SW480 (cell line): ENCODE results near the gene ALDH9A1.
"Not testable (repeated sequence)": the region's sequence is repeated elsewhere in the genome, so short reads cannot be mapped to it uniquely, and the experiment has no call there.

Experiments used
- DNase-seq: peaks from one replicate; pipeline ENCODE4 v3.0.0-alpha.2; 2016; ENCODE audit warnings: low spot score

ALDH9A1 gene

DNA sequence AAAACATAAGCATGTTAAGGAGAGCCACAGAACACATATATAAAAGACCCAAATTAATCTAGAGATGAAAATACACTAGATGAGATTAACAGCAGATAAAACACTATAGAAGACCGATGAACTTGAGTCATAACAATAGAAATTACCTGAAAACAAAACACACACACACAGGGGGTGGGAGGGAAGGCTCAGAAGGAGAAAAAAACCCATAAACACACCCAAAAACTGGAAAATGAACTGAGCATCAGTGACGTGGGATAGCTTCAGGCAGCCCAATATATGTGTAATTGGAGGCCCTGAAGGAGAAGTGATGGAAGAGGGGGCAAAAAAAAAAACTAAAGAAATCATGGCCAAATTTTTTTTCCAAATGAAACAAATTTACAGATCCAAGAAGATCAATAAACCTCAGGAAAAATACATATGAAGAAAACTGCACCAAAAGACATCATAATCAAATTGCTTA is 11.4 kb downstream of the ALDH9A1 start:
- DNase-seq, result no peak

DNA sequence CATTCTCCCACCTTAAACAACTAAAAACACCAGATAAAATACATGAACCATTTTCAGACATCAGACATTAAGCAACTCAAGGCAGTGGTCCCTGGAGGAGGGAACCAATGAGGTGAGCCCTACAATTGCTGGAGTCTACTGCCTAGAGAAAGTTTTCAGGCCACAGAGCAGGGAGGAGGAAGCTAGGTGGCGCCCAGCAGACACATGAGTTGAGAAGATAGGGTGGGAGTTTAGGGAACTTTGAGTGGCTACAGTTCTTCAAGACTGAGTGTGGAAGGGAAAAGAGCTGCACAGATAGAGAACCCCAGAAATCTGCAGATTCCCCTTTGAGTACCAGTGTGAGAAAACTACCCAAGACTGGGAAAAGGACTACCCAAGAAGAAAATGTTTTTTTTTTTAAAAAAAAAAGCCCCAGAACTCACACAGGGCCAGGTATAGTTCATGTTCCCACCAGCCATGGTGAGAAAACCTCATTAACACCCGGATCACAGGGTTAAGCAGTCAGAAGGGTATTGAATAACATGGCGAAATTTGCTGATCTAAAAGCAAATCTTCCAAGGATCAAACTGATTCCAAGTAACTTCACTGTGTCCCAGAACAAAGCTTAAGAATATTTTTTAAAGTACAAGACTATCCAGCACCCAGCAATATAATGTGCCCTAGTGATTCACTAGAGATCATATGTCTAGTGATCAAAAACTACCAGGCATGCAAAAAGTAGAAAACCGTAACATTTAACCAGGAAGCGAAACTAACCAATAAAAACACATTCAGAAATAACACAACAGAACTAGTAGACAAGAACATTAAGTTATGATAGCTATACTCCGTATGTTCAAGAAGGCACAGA is 12.0 kb downstream of the ALDH9A1 start:
- no peak for DNase-seq

DNA sequence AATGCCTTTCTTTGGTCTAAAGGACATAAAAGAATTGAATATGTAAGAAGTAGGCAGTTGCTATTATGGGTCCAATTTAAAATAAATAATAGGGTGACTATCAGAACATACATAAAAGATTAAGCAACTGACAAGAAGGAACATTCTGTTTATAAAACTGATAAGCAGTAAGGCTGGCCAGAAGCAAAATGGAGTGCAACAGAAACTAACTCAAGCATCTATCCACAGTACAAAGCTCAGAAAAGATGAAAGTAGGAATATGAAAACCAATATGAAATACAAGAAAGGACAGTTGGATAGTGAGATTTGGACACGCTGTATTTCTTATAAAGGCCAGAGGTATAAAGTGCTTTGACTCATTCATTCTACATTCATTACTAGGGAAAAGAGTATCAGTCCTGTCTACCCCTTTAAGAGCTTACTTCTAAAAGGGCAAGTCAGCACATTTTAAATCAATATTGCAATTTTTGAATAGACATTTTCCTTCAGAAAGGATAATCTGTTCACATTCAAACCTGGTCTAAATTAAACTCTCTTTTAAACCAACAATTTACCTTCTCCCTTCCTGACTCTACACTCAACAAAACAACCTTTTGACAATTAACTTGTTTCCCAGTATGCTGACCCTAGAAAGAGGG is 14.4 kb downstream of the ALDH9A1 start:
- no peak for DNase-seq

DNA sequence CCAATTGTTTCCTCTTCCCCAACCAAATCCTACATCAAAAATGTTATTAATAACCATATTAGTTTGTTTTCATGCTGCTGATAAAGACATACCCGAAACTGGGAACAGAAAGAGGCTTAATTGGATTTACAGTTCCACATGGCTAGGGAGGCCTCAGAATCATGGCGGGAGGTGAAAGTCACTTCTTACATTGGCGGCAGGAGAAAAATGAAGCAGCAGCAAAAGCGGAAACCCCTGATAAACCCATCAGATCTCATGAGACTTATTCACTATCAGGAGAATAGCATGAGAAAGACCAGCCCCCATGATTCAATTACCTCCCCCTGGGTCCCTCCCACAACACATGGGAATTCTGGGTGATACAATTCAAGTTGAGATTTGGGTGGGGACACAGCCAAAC is 17.6 kb downstream of the ALDH9A1 start:
- not testable (repeated sequence) for DNase-seq

DNA sequence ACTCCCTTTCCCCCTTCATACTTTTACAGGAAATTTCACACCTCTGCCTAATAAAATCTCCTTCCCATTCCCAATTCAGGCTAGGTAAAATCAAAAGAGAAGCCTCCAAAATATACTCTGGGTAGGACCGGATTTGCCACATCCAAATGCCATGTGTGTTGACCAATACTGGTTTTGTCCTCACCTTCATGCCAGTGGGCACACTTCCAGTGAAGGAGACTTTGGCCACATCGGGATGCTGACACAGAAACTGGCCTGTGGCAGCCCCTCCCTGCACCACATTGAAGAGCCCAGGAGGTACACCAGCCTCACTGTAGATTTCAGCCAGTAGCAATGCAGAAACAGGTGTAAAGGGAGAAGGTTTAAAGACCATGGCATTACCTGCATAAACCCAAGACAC is 18.1 kb downstream of the ALDH9A1 start:
- DNase-seq, result no peak

DNA sequence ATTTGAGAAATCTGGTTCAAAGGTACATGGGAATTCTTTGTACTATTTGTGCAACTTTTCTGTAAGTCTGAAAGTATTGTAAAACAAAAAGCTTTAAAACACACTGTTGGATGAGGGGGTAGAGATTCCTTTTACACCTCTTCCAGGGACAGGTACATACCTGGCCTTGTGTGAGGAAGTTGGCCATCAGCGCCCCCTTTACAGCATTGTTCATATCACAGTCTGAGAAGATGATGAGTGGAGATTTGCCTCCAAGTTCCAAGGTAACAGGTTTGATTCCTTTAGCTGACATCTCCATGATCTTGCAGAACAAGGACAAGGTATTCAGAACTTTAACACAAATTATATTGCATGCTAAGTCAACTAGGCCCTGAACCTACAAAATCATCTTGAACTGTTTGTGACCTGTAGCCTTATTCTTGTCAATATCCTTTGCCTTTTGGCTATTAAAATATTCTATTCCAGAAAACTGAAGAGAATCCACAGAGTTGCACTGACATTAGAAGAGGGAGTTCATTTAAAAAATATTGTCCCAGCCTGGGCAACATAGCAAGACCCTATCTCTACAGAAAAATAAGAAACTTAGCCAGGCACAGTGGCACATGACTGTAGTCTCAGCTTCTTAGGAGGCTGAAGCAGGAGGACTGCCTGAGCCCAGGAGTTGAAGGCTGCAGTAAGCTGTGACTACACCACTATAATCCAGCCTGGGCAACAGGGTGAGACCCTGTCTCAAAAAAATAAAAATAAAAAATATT is 18.9 kb downstream of the ALDH9A1 start:
- DNase-seq, result no peak

DNA sequence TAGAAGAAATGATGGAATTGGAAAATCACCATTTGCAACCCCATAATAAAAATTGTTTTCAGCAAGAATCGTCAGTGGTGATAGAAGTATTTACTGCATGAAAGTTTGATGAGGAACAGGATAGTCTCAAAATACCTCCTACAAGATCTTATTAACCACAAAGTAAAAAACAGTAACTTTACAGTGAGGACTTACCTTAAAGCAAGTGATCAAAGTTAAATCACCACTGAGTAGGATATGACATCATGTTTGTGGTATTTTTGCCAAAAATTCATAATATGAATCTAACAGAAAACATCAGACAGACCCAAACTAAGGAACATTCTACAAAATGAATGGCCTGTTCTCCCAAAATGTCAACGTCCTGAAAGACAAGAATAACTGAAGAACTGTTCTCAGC is 19.9 kb downstream of the ALDH9A1 start:
- no peak for DNase-seq

DNA sequence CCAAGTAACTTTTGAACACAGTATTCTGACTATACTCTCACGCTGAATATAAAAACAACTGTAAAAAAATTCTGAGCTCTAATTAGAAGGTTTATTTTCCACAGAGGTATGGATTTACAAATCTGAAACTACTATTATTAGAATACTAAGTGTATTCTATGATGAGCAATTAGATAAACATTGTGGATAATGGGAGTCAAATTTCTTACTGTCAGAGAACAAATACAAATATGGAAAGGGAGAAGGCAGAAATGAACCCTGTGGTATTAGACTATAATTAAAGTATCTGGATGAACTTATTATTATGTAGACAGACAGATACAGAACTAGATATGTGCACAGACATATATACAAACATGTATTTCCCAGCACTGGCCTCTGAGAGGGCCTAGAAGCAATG is 22.6 kb downstream of the ALDH9A1 start:
- DNase-seq, result no peak

DNA sequence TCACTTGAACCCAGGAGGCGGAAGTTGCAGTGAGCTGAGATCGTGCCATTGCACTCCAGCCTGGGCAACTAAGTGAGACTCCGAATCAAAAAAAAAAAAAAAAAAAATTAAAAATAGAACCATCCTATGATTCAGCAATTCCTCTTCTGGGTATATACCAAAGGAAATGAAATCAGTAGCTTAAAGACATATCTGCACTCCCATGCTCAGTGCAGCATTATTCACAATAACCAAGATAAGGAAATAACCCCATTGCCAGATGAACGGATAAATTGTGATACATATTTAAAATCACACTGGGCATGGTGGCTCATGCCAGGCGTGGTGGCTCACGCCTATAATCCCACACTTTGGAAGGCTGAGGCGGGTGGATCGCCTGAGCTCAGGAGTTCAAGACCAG is 23.8 kb downstream of the ALDH9A1 start:
- no peak for DNase-seq

DNA sequence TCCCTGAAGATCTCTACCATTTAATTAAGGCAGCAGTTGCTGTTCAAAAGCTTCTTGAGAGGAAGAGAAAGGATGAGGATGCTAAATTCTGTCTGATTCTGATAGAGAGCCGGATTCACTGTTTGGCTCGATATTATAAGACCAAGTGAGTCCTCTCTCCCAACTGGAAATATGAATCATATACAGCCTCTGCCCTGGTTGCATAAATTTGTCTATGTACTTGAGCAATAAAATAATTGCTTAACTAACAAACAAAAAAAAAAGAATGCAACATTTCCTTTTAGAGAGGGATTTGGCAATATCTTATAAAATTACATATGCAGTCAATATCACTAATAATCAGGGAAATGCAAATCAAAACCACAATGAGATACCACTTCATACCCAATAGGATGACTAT is 26.8 kb downstream of the ALDH9A1 start:
- no peak for DNase-seq

DNA sequence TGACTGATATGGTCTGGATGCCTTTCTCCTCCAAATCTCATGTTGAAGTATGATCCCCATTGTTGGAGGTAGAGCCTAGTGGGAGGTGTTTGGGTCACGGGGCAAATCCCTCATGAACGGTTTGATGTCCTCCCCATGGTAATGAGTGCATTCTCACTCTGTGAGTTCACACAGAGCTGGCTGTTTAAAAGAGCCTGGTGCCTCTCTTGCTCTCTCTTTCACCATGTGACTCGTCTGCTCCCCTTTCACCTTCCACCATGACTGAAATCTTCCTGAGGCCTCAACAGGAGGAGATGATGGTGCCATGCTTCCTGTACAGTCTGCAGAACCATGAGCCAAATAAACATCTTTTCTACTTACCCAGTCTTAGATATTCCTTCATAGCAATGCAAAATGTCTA is 30.2 kb downstream of the ALDH9A1 start:
- DNase-seq, result no peak

DNA sequence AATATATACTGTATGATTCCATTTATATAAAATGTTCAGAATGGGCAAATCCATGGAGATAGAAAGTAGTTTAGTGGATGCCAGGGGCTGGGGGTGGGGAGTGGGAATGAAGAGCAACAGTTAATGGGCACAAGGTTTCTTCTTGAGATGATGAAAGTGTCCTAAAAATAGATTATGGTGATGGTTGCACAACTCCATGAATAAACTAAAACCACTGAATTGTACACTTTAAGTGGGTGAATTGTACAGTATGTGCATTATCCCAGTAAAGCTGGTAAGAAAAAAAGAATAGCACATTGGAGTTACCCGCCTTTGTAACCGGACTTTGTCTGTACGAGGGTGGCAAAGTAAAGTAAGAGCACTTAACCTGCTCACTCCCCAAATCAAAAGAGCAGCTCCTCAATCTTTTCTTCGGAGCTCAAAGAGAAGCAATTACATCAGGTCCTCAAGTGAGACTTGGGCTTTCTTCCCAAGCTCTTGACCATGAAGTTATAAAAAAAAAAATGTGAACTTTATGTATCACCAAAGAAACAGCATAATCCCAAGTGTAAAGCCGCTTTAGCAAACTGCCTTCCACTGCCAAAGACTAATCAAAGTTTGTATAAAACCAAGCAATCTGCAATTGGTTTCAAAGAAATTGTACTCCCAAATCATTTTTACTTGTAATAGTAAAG is 32.1 kb downstream of the ALDH9A1 start:
- DNase-seq, result no peak

DNA sequence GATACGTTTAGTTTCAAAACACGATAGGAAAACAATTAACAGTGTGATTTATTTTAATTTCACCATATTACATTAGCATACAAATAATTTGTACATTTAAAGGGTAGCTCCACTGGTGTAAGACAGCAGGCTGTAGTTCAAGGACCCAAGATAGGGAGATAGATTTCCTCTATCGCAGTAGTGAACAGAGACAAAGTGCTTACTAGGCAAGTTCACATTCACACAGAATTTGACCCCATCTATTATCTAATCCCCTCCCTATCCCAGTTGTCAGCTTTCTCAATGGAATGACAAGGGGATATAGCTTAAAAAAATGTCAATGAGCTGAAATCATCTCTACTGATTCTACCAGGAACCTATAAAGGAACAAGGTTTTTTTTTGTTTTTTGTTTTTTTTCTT is 36.2 kb downstream of the ALDH9A1 start:
- no peak for DNase-seq

DNA sequence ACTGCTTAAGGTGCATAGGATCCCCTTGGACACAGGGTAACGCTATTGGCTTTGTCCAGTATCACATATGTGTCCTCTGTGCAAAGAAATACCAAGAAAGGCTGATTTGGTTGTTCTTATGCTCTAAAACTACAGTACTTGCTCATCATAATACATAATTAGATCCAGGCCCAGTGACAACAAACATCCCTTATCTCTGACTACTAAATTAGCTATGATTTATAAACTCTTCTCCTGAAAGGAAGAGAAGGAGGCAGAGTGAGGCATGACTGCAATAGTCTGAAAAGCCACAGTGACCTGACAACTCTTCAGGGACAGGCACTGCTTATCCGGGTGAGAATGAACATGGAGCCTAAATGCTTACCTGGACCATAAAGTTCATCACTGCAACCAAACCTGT is 36.7 kb downstream of the ALDH9A1 start:
- DNase-seq, result no peak

DNA sequence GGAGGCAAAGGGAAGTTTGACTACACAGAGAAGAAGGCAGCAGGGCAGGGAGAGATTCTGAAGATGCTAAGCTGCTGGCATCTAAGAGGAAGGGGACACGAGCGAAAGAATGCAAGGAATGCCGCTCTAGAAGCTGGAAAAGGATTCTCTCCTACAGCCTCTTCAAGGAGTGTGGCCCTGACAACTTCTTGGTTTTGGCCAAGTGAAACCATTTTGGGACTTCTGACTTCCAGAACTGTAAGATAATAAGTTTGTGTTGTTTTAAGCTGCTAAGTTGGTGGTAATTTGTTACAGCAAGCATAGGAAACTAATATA is 38.8 kb downstream of the ALDH9A1 start:
- no peak for DNase-seq

DNA sequence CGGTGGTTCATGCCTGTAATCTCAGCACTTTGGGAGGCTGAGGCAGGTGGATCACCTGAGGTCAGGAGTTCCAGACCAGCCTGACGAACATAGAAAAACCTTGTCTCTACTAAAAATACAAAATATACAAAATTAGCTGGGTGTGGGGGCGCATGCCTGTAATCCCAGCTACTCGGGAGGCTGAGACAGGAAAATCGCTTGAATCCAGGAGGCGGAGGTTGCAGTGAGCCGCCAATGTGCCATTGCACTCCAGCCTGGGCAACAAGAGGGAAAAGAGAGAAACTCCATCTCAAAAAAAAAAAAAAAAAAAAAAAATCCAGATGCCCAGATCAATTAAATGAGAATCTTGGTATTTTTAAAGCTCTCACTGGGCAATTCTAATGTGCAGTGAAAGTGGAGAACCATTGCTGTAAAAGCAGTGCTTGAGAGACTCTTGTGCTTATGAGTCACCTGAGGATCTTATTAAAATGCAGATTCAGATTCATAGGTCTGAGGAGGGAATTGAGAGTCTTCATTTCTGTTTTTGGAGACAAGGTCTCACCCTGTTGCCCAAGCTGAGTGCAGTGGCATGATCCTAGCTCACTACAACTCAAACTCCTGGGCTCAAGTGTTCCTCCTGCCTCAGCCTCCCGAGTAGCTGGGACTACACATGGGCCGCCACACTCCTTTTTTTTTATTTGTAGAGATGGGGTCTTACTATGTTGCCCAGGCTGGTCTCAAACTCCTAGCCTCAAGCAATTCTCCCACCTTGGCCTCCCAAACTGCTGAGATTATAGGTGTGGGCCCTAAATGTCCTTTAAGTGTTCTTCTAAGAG is 39.4 kb downstream of the ALDH9A1 start:
- not testable (repeated sequence) for DNase-seq

DNA sequence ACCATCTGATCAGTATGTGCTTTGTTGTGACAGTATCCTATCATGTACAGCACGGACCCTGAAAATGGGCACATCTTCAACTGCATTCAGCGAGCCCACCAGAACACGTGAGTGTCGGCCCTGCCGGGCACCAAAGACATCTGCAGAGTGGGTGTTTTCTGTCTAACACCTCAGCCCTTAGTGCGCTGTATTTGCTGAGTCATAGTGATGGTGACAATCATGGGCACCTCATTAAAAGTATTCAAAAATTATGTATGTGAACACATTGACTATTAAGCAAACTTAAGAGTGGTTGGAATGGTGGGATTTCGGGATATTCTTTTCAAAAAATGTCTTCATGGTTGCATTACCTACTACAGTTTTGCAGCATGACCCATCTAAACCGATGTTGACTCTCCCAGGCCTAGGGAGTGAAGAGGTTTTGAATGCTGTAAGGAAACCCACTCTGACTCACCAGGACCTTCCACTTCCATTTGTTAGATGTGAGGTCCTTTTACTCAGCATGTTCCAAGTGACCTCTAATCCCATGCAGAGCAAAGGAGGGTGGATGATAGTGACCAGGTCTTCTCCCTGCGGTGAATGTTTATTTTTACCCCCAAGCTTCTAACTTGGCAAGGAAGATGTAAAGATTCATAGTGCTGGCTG is 47.3 kb downstream of the ALDH9A1 start:
- no peak for DNase-seq

DNA sequence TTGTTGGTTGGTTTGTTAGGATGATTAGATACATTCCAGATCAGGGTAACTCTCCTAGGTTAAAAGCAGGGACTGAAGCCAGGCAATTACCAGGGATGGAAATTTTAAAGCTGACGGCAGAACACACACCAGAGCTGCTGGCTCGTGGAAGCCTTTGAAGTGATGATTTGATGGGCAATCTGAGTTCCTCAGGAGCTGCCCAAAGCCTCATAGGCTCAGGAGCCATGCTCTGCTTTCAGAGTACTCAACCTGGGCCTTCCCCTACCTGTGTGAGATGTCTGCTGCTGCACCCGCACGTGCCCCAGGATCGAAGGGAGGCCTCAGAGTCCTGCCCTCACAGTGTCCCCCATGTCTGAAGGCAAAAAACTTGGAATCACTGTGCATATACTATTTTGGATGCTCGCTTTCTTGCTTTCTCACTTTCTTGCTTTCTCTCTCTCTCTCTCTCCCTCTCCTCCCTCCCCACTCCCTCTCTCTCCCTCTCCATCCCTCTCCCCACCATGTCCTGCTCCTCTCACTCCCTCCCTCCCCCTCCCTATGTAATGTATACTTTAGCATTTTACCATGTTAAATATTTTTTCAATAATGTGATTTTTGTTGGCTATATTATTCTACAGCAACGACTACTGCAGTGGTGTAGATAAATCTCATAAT is 49.3 kb downstream of the ALDH9A1 start:
- no peak for DNase-seq

DNA sequence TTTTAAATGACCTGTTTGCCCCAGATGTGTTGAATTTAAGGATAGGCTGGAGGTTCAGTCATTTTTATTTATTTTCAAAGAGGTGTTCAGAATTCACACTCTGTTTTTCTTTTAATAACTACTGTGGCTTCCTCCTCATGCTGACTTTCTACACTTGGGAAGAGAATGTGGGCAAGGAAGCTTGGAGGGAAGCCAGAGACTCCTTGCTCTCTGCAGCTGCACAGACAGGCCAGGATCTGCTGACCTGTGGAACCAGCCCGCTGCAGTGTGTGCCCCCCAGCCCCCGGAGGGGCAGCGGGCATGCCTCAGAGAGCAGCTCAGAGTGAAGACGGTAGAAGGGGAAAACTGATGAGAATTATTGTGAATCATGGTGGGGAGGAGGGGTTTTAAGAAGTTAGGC is 50.4 kb downstream of the ALDH9A1 start:
- no peak for DNase-seq

DNA sequence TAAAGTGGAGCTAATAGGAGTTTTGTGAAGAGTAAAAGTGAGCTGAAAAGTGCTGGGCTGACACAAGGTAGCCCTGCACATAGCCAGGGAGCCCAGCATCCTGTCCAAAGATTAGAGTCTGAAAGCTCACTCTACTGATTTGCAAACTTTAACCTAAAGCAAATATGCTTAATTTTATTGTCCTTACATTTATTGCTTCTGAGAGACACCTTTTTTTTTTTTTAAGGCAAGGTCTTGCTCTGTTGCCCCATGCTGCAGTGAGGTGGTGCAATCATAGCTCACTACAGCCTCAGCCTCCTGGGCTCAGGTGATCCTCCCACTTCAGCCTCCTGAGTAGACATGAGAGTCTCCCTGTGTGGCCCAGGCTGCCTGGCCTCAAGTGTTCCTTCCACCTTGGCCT is 50.8 kb downstream of the ALDH9A1 start:
- DNase-seq, result no peak
